Measurements from ENCODE around the gene HYKK. TPM values are rescaled to one million over a fixed set of nuclear protein-coding genes. Genes with fewer than 3 reads are reported as not detected.

Gene HYKK
- total and polyA plus RNA-seq, 2 of the 13 experiments (the other 11 are each of a cell fraction or from before 2014, with no cell fraction given): 3.5 to 5.4 TPM

DNA sequence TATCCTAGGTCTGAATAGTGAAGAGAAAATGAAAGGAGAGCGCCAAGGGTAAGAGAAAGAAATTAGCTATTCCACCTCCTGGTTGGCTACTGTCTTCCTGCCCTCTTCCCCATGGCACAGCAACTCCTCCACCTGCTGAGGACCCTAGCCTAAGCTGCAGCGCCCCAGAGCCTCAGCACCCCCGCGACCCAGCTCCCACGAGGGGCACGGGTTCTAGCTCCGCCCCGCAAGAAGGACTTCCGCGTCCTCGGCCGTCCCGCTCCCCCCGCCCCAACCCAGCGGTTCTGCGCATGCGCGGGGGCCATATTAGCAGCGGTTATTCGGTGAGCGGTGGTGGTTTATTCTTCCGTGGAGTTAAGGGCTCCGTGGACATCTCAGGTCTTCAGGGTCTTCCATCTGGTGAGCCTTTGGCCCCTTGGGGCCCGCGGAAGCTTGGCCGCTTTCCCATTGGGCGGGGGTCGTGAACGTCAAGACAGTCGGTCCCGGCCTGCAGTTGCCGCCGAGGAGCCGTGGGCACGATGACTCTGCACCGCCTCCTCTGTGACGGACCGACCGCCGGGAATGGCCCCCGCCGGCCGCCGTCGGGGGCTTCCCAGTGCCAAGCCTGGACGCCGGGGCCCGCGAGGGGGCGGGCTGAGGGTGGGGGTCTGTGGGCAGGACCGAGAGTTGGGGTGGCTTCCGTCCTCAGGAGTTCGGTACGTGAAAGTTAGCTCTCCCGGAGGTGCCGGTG is 32.9 kb downstream of the HYKK start, which contains the start of gene PSMA4 (continued):
- TF ChIP-seq NFKB2 (CRISPR knock-in tag; IDR thresholded peaks at IDR 0.05; ENCODE audit: borderline replicate concordance): peak; percentile 85; the same call in 1 of the 2 replicates
- peak; percentile 93 for TF ChIP-seq YY1 (IDR thresholded peaks at IDR 0.05; ENCODE audit: insufficient read depth, insufficient replicate concordance, low read depth, low read length)
- no peak for TF ChIP-seq ARNTL (CRISPR knock-in tag; IDR thresholded peaks at IDR 0.05)
- TF ChIP-seq KDM5A (IDR thresholded peaks at IDR 0.05; ENCODE audit: borderline replicate concordance, low read length): peak; percentile 66; the same call in 1 of the 2 replicates
- no peak; the same call in 1 of the 2 replicates for TF ChIP-seq REPIN1 (CRISPR knock-in tag; IDR thresholded peaks at IDR 0.05; ENCODE audit: borderline replicate concordance, low read depth)
- TF ChIP-seq, protein P1, sequence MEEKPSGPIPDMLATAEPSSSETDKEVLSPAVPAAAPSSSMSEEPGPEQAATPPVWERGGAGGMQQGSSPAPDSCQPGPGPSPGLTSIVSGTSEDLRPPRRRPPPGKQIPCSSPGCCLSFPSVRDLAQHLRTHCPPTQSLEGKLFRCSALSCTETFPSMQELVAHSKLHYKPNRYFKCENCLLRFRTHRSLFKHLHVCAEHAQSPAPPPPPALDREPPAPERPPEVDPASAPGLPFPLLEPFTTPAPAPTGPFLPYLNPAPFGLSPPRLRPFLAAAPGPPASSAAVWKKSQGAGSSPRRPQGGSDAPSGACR (CRISPR knock-in tag; IDR thresholded peaks at IDR 0.05): peak; percentile 46; the same call in 1 of the 2 replicates
- TF ChIP-seq ZC3H4 (CRISPR knock-in tag; IDR thresholded peaks at IDR 0.05; ENCODE audit: borderline replicate concordance): no peak
- TF ChIP-seq ZNF775 (CRISPR knock-in tag; IDR thresholded peaks at IDR 0.05; ENCODE audit: borderline replicate concordance): no peak
- no peak for TF ChIP-seq ZKSCAN8 (CRISPR knock-in tag; IDR thresholded peaks at IDR 0.05; ENCODE audit: borderline replicate concordance)
- no peak for TF ChIP-seq ZNF781 (CRISPR knock-in tag; IDR thresholded peaks at IDR 0.05; ENCODE audit: borderline replicate concordance, not compliant biosample characterization)
- no peak for TF ChIP-seq TBP (CRISPR knock-in tag; IDR thresholded peaks at IDR 0.05)
- TF ChIP-seq CCDC6 (CRISPR knock-in tag; IDR thresholded peaks at IDR 0.05): peak; percentile 22; the same call in 1 of the 2 replicates
- no peak for TF ChIP-seq GPN1 (CRISPR knock-in tag; IDR thresholded peaks at IDR 0.05; ENCODE audit: borderline replicate concordance)
- TF ChIP-seq ZNF362 (CRISPR knock-in tag; IDR thresholded peaks at IDR 0.05; ENCODE audit: borderline replicate concordance): no peak
- TF ChIP-seq PATZ1 (CRISPR knock-in tag; IDR thresholded peaks at IDR 0.05): peak; percentile 84
- peak; percentile 15; the same call in 1 of the 2 replicates for TF ChIP-seq KDM3A (CRISPR knock-in tag; IDR thresholded peaks at IDR 0.05; ENCODE audit: low read depth)
- no peak; the same call in 1 of the 2 replicates for TF ChIP-seq ZNF605 (CRISPR knock-in tag; IDR thresholded peaks at IDR 0.05)
- TF ChIP-seq TBX2 (CRISPR knock-in tag; IDR thresholded peaks at IDR 0.05; ENCODE audit: borderline replicate concordance): peak; percentile 40; the same call in 1 of the 2 replicates
- TF ChIP-seq NR2F1 (CRISPR knock-in tag; IDR thresholded peaks at IDR 0.05): no peak
- TF ChIP-seq ZNF33B (CRISPR knock-in tag; IDR thresholded peaks at IDR 0.05): no peak
- TF ChIP-seq MIER3 (CRISPR knock-in tag; IDR thresholded peaks at IDR 0.05; ENCODE audit: borderline replicate concordance): no peak
- no peak for TF ChIP-seq AHR (CRISPR knock-in tag; IDR thresholded peaks at IDR 0.05)
- peak; percentile 65; the same call in 1 of the 2 replicates for TF ChIP-seq ZNF710 (CRISPR knock-in tag; IDR thresholded peaks at IDR 0.05; ENCODE audit: borderline replicate concordance)

Data from HepG2 (cell line).